HCT116 (cell line): ENCODE measurements around the gene SCARF1. TPM values are rescaled to one million over a fixed set of nuclear protein-coding genes. Genes with fewer than 3 reads are reported as not detected.

Experiments used
- ATAC-seq: fragments of 200-7000 bp; cut with Tn5 transposase; 2 replicates; pipeline ENCODE4 v1.9.1; 2020; ENCODE audit warnings: mild to moderate bottlenecking, moderate library complexity
- BruUV-seq: library from RNA; stranded (reverse); fragments of 400-500 nt; replicated peaks from 2 replicates; lab custom pipeline; 2021; lab: Mats Ljungman, UMichigan
- CTCF ChIA-PET: fragments of 300-600 bp; sonication (Branson Sonifier 250); formaldehyde crosslinking; loops from one replicate; lab custom pipeline; 2021; ENCODE audit warnings: antibody characterized with exemption; lab: Charles Lee
- POLR2A ChIA-PET: fragments of 300-600, 350-600 bp; sonication (Branson Sonifier 250); formaldehyde crosslinking; loops from one replicate; lab custom pipeline; 2021; ENCODE audit warnings: antibody characterized with exemption; lab: Charles Lee
- RAD21 ChIA-PET, 2 experiments: fragments of 300-600 bp; sonication (Branson Sonifier 250); formaldehyde crosslinking; loops; one replicate each; lab custom pipeline; 2023; ENCODE audit warnings: low total read pairs in 2 of 2; ENCODE audit not compliant: uncharacterized antibody in 2 of 2, unreplicated experiment in 2 of 2, low non-redundant PET in 1 of 2; lab: Charles Lee
- DNase-seq: peaks from one replicate; pipeline ENCODE4 v3.0.0-alpha.2; 2010; ENCODE audit warnings: low read depth, low spot score
- H2AFZ ChIP-seq: fragments of 200-600 bp; shearing (Covaris generic), sonication (generic); 2 replicates; pipeline ENCODE4 v1.6.1; 2017; ENCODE audit warnings: low read depth, mixed run types, mixed read lengths, antibody characterized with exemption, low read length; ENCODE audit not compliant: poor library complexity, severe bottlenecking
- H3K27ac ChIP-seq: 2 replicates; pipeline ENCODE4 v1.5.1; 2012; ENCODE audit warnings: low read depth, low read length
- H3K27me3 ChIP-seq: fragments of 200-600 bp; sonication (generic); 2 replicates; pipeline ENCODE4 v1.6.1; 2016; ENCODE audit warnings: mixed run types, low read length, mixed read lengths; ENCODE audit not compliant: insufficient read depth
- H3K36me3 ChIP-seq, 2 experiments: fragments of 200-500 bp in 1 of 2; fragments of 200-600 bp in 1 of 2; sonication (Bioruptor generic) in 1 of 2; sonication (generic) in 1 of 2; 2 replicates each; pipeline versions ENCODE4 v1.5.1 to v1.6.1; 2014 to 2016; ENCODE audit warnings: low read length in 2 of 2, inconsistent platforms in 1 of 2, mixed read lengths in 1 of 2, mixed run types in 1 of 2; ENCODE audit not compliant: insufficient read depth in 2 of 2, control insufficient read depth in 1 of 2
- H3K4me1 ChIP-seq, 2 experiments: fragments of 200-600 bp in 1 of 2; sonication (generic) in 1 of 2; 2 replicates each; pipeline versions ENCODE4 v1.5.1 to v1.6.1; 2012 to 2017; ENCODE audit warnings: low read length in 2 of 2, inconsistent platforms in 1 of 2, mild to moderate bottlenecking in 1 of 2, mixed read lengths in 1 of 2, mixed run types in 1 of 2, moderate library complexity in 1 of 2; ENCODE audit not compliant: insufficient read depth in 2 of 2, control insufficient read depth in 1 of 2
- H3K4me2 ChIP-seq: fragments of 200-600 bp; sonication (generic); 2 replicates; pipeline ENCODE4 v1.6.1; 2017; ENCODE audit warnings: mixed run types, low read length, mixed read lengths
- H3K4me3 ChIP-seq, 2 experiments: fragments of 200-600 bp in 1 of 2; sonication (generic) in 1 of 2; replicated peaks in 1 of 2; 2 replicates each; pipeline ENCODE4 v1.5.1; 2011 to 2016; ENCODE audit warnings: low read length in 2 of 2, control low read depth in 1 of 2, low read depth in 1 of 2, mild to moderate bottlenecking in 1 of 2, mixed read lengths in 1 of 2, mixed run types in 1 of 2
- H3K79me2 ChIP-seq: fragments of 200-600 bp; sonication (generic); 2 replicates; pipeline ENCODE4 v1.6.1; 2017; ENCODE audit warnings: mild to moderate bottlenecking, mixed run types, low read length, moderate library complexity, mixed read lengths; ENCODE audit not compliant: insufficient read depth
- H3K9ac ChIP-seq: fragments of 200-600 bp; sonication (generic); 2 replicates; pipeline ENCODE4 v1.6.1; 2016; ENCODE audit warnings: low read length, mixed read lengths
- H3K9me2 ChIP-seq: fragments of 200-600 bp; sonication (generic), shearing (Covaris generic); 2 replicates; pipeline ENCODE4 v1.6.1; 2017; ENCODE audit warnings: mixed run types, mild to moderate bottlenecking, moderate library complexity; ENCODE audit not compliant: insufficient read depth
- H3K9me3 ChIP-seq, 2 experiments: fragments of 200-500 bp in 1 of 2; fragments of 200-600 bp in 1 of 2; sonication (Bioruptor generic) in 1 of 2; sonication (generic) in 1 of 2; 2 replicates each; pipeline ENCODE4 v1.6.1; 2014 to 2017; ENCODE audit warnings: low read length in 2 of 2, mixed read lengths in 2 of 2, inconsistent platforms in 1 of 2, low read depth in 1 of 2, mild to moderate bottlenecking in 1 of 2, mixed run types in 1 of 2, moderate library complexity in 1 of 2; ENCODE audit not compliant: control insufficient read depth in 1 of 2, insufficient read depth in 1 of 2
- H4K20me1 ChIP-seq: fragments of 200-600 bp; sonication (generic), shearing (Covaris generic); 2 replicates; pipeline ENCODE4 v1.6.1; 2017; ENCODE audit warnings: mixed run types, mild to moderate bottlenecking, moderate library complexity; ENCODE audit not compliant: insufficient read depth
- ATF3 ChIP-seq: IDR thresholded peaks from 2 replicates; pipeline ENCODE4 v1.6.1; 2012
- CBX3 ChIP-seq: IDR thresholded peaks from 2 replicates; pipeline ENCODE4 v1.6.1; 2012; ENCODE audit warnings: low read depth
- CEBPB ChIP-seq: IDR thresholded peaks from 2 replicates; pipeline ENCODE4 v1.6.1; 2012; ENCODE audit warnings: low read depth
- ELF1 ChIP-seq: IDR thresholded peaks from 2 replicates; pipeline ENCODE4 v1.6.1; 2012; ENCODE audit warnings: low read depth, borderline replicate concordance
- EZH2 ChIP-seq: fragments of 200-600 bp; sonication (generic); IDR thresholded peaks from 2 replicates; pipeline ENCODE4 v1.6.1; 2017; ENCODE audit warnings: antibody characterized with exemption, mixed run types
- FOSL1 ChIP-seq: IDR thresholded peaks from 2 replicates; pipeline ENCODE4 v1.6.1; 2012; ENCODE audit warnings: low read depth
- JUND ChIP-seq: IDR thresholded peaks from 2 replicates; pipeline ENCODE4 v1.6.1; 2012
- POLR2A ChIP-seq: IDR thresholded peaks from 2 replicates; pipeline ENCODE4 v1.7.0; 2011; ENCODE audit warnings: borderline replicate concordance; ENCODE audit not compliant: insufficient read depth, insufficient read length; ENCODE audit errors: extremely low read depth
- POLR2AphosphoS5 ChIP-seq: IDR thresholded peaks from 2 replicates; pipeline ENCODE4 v1.6.1; 2011; ENCODE audit warnings: mild to moderate bottlenecking, low read depth, low read length, moderate library complexity
- REST ChIP-seq: IDR thresholded peaks from 2 replicates; pipeline ENCODE4 v1.6.1; 2012; ENCODE audit warnings: low read depth
- SIN3A ChIP-seq: IDR thresholded peaks from 2 replicates; pipeline ENCODE4 v1.6.1; 2012; ENCODE audit warnings: low read depth
- SP1 ChIP-seq: IDR thresholded peaks from 2 replicates; pipeline ENCODE4 v1.6.1; 2012; ENCODE audit warnings: low read depth
- YY1 ChIP-seq: IDR thresholded peaks from 2 replicates; pipeline ENCODE4 v1.6.1; 2011; ENCODE audit warnings: low read length, low read depth, moderate library complexity, mild to moderate bottlenecking; ENCODE audit not compliant: insufficient replicate concordance; ENCODE audit errors: extremely low read depth
- ZBTB33 ChIP-seq: IDR thresholded peaks from 2 replicates; pipeline ENCODE4 v1.6.1; 2011; ENCODE audit warnings: mild to moderate bottlenecking, low read length, moderate library complexity; ENCODE audit not compliant: insufficient replicate concordance; ENCODE audit errors: extremely low read depth
- intact Hi-C: fragments of 100-400 bp; cut with micrococcal nuclease; formaldehyde crosslinking; loops from 2 replicates; pipeline ENCODE4 v1.10.0; 2022
- total RNA-seq: library from RNA; stranded (reverse); gene quantifications from one replicate; pipeline ENCODE4 v1.2.1, GENCODE V29; 2021; ENCODE audit not compliant: unreplicated experiment

SCARF1 gene
- total RNA-seq, 1 experiment from 2014 or later, result 2.2 TPM

- ChIA-PET POLR2A (interaction anchor here (1.2 kb wide), 1 partner anchor 9 kb away, joined by 3 read pairs; no protein-coding TSS in a partner anchor), RAD21 (no interaction called here), CTCF (no interaction called here)
- TF ChIP-seq JUND (no peak), CBX3 (no peak), SIN3A (no peak), EZH2 (no peak), ATF3 (no peak), POLR2AphosphoS5 (no peak), POLR2A (no peak), SP1 (no peak), ELF1 (no peak), YY1 (no peak), CEBPB (no peak), FOSL1 (no peak), ZBTB33 (no peak), REST (no peak)
- Histone ChIP-seq H3K9ac (no peak overlapping the region), H3K4me3 (no peak overlapping the region), H3K4me1 (peaks cover 11 to 40% of the 10 kb centered on the region in 2 experiments), H3K9me3 (no peaks in the 10 kb centered on the region), H2AFZ (no peak overlapping the region), H3K36me3 (no peaks in the 10 kb centered on the region), H3K27ac (no peak overlapping the region), H3K4me2 (no peak overlapping the region), H3K79me2 (no peaks in the 10 kb centered on the region), H3K27me3 (no peaks in the 10 kb centered on the region), H4K20me1 (no peaks in the 10 kb centered on the region), H3K9me2 (no peaks in the 10 kb centered on the region)
- no peak for DNase-seq
- intact Hi-C loops, result no loop called here
- BruUV-seq, result no TSS peak
- ATAC-seq, result no peak
Observed at GRCh38 chr17:1624650-1625049, 20.9 kb downstream of the SCARF1 start.
